ENCODE data around the gene FILIP1L.

Gene FILIP1L

GRCh38 chr3:99911433-99911832 lies 202.9 kb downstream of the FILIP1L start:
- no peak for DNase-seq

- no peak for DNase-seq
Measured at GRCh38 chr3:99910752-99911290, 203.5 kb downstream of the FILIP1L start.

GRCh38 chr3:99909714-99910495 lies 204.4 kb downstream of the FILIP1L start:
- no peak for DNase-seq

GRCh38 chr3:99907959-99908544 lies 206.2 kb downstream of the FILIP1L start:
- no peak for DNase-seq

- no peak for DNase-seq
Measured at GRCh38 chr3:99903869-99904268, 210.4 kb downstream of the FILIP1L start.

- DNase-seq: no peak
Measured at GRCh38 chr3:99902091-99902490, 212.2 kb downstream of the FILIP1L start.

GRCh38 chr3:99901200-99901926 lies 212.9 kb downstream of the FILIP1L start:
- no peak for DNase-seq

GRCh38 chr3:99900248-99900647 lies 214.1 kb downstream of the FILIP1L start:
- DNase-seq: no peak

- DNase-seq: no peak
Measured at GRCh38 chr3:99899603-99900002, 214.7 kb downstream of the FILIP1L start.

- DNase-seq: no peak
Measured at GRCh38 chr3:99896482-99896881, 217.8 kb downstream of the FILIP1L start.

GRCh38 chr3:99895703-99896441 lies 218.4 kb downstream of the FILIP1L start:
- DNase-seq: no peak

- no peak for DNase-seq
Measured at GRCh38 chr3:99895131-99895696, 219.1 kb downstream of the FILIP1L start.

GRCh38 chr3:99892332-99892731 lies 222.0 kb downstream of the FILIP1L start:
- no peak for DNase-seq

- DNase-seq: no peak
Measured at GRCh38 chr3:99891610-99892285, 222.6 kb downstream of the FILIP1L start.

- no peak for DNase-seq
Measured at GRCh38 chr3:99885851-99886250, 228.4 kb downstream of the FILIP1L start.

GRCh38 chr3:99885085-99885484 lies 229.2 kb downstream of the FILIP1L start:
- no peak for DNase-seq

- no peak for DNase-seq
Measured at GRCh38 chr3:99884484-99884883, 229.8 kb downstream of the FILIP1L start.

GRCh38 chr3:99883693-99884092 lies 230.6 kb downstream of the FILIP1L start:
- no peak for DNase-seq

GRCh38 chr3:99883138-99883461 lies 231.2 kb downstream of the FILIP1L start:
- no peak for DNase-seq

- DNase-seq: no peak
Measured at GRCh38 chr3:99882436-99883137, 231.7 kb downstream of the FILIP1L start.

GRCh38 chr3:99881121-99881524 lies 233.2 kb downstream of the FILIP1L start:
- DNase-seq: no peak

GRCh38 chr3:99879275-99879674 lies 235.0 kb downstream of the FILIP1L start:
- no peak for DNase-seq

Measured in NCI-H1092 (cell line).